HepG2 (cell line): ENCODE data around the gene HP1BP3. TPM values are rescaled to one million over a fixed set of nuclear protein-coding genes. Genes with fewer than 3 reads are reported as not detected.

Source experiments
- ATF6 ChIP-seq: sonication (generic); formaldehyde crosslinking; conservative IDR thresholded peaks from 2 replicates; pipeline ENCODE4 v1.4.0; 2020; ENCODE audit warnings: missing genetic modification reagents
- CCDC6 ChIP-seq: sonication (generic); formaldehyde crosslinking; IDR thresholded peaks from 2 replicates; pipeline ENCODE4 v1.8.1; 2022; ENCODE audit warnings: mild to moderate bottlenecking, missing genetic modification reagents, moderate library complexity
- ETV5 ChIP-seq: IDR thresholded peaks from 2 replicates; pipeline ENCODE4 v1.6.1; 2018; ENCODE audit warnings: missing biosample characterization, missing genetic modification reagents, inconsistent platforms, borderline replicate concordance
- GATAD2A ChIP-seq: IDR thresholded peaks from 2 replicates; pipeline ENCODE4 v1.6.1; 2016
- GMEB2 ChIP-seq: IDR thresholded peaks from 2 replicates; pipeline ENCODE4 v1.6.1; 2016; ENCODE audit warnings: missing biosample characterization, missing genetic modification reagents, low read depth
- HMGXB4 ChIP-seq, 2 experiments: sonication (generic) in 1 of 2; formaldehyde crosslinking in 1 of 2; IDR thresholded peaks; 2 replicates each; pipeline versions ENCODE4 v1.4.0 to v1.6.1; 2018 to 2020; ENCODE audit warnings: missing genetic modification reagents in 2 of 2, borderline replicate concordance in 1 of 2, low read depth in 1 of 2, mild to moderate bottlenecking in 1 of 2, missing biosample characterization in 1 of 2
- JUN ChIP-seq: sonication (generic); formaldehyde crosslinking; IDR thresholded peaks from 2 replicates; pipeline ENCODE4 v1.4.0; 2020; ENCODE audit warnings: mild to moderate bottlenecking, missing genetic modification reagents
- KLF6 ChIP-seq: IDR thresholded peaks from 2 replicates; pipeline ENCODE4 v1.8.0; 2016; ENCODE audit warnings: missing biosample characterization, missing genetic modification reagents
- MBNL3 ChIP-seq: fragments of 250-450 bp; sonication (Bioruptor Pico); conservative IDR thresholded peaks from 2 replicates; pipeline ENCODE4 v1.8.0; 2022; ENCODE audit warnings: mild to moderate bottlenecking, inconsistent platforms
- MEIS2 ChIP-seq: sonication (generic); formaldehyde crosslinking; IDR thresholded peaks from 2 replicates; pipeline ENCODE4 v1.9.0; 2021; ENCODE audit warnings: mild to moderate bottlenecking, missing genetic modification reagents
- MXI1 ChIP-seq: IDR thresholded peaks from 3 replicates; pipeline ENCODE4 v1.6.1; 2012; ENCODE audit warnings: low read depth, low read length, inconsistent platforms, borderline replicate concordance
- NFRKB ChIP-seq: fragments of 450-650 bp; IDR thresholded peaks from 2 replicates; pipeline ENCODE4 v1.6.1; 2017
- NPAS2 ChIP-seq: sonication (generic); formaldehyde crosslinking; IDR thresholded peaks from 2 replicates; pipeline ENCODE4 v1.8.0; 2022; ENCODE audit warnings: mild to moderate bottlenecking, missing genetic modification reagents, borderline replicate concordance
- PHF8 ChIP-seq: sonication (generic); formaldehyde crosslinking; IDR thresholded peaks from 2 replicates; pipeline ENCODE4 v1.5.0; 2020; ENCODE audit warnings: missing genetic modification reagents
- RARG ChIP-seq: sonication (generic); formaldehyde crosslinking; IDR thresholded peaks from 2 replicates; pipeline ENCODE4 v1.4.0; 2020; ENCODE audit warnings: low read depth, mild to moderate bottlenecking, missing genetic modification reagents
- RFXANK ChIP-seq: IDR thresholded peaks from 2 replicates; pipeline ENCODE4 v1.6.1; 2016
- SP5 ChIP-seq: IDR thresholded peaks from 2 replicates; pipeline ENCODE4 v1.6.1; 2016; ENCODE audit warnings: low read depth, borderline replicate concordance
- SUZ12 ChIP-seq: fragments of 150-350 bp; IDR thresholded peaks from 2 replicates; pipeline ENCODE4 v1.6.1; 2014; ENCODE audit warnings: low read depth, low read length
- TIGD3 ChIP-seq: sonication (generic); formaldehyde crosslinking; IDR thresholded peaks from 2 replicates; pipeline ENCODE4 v1.5.1; 2020; ENCODE audit warnings: mild to moderate bottlenecking, missing genetic modification reagents, borderline replicate concordance
- ZBTB3 ChIP-seq: sonication (generic); formaldehyde crosslinking; IDR thresholded peaks from 2 replicates; pipeline ENCODE4 v1.4.0; 2020; ENCODE audit warnings: low read depth, mild to moderate bottlenecking, moderate library complexity, missing genetic modification reagents, borderline replicate concordance
- ZNF883 ChIP-seq: sonication (generic); formaldehyde crosslinking; IDR thresholded peaks from 2 replicates; pipeline ENCODE4 v1.5.1; 2020; ENCODE audit warnings: mild to moderate bottlenecking, missing genetic modification reagents; ENCODE audit errors: not compliant biosample characterization
- ZSCAN25 ChIP-seq: sonication (generic); formaldehyde crosslinking; IDR thresholded peaks from 2 replicates; pipeline ENCODE4 v1.8.0; 2022; ENCODE audit warnings: mild to moderate bottlenecking, missing genetic modification reagents
- polyA plus RNA-seq, 8 experiments: library from polyadenylated mRNA; depleted of rRNA in 3 of 8; stranded (reverse) in 7 of 8; unstranded in 1 of 8; fragments of >200 nt; fragmentation: Illumina TruSeq in 4 of 8; extraction: Trizol in 4 of 8; gene quantifications; 2 replicates each; pipeline versions ENCODE4 v1.2.1 to v1.2.3, GENCODE V29; 2011 to 2016; ENCODE audit warnings: low read depth in 4 of 8, missing spikeins in 1 of 8, mixed read lengths in 1 of 8; ENCODE audit not compliant: insufficient read depth in 1 of 8
- total RNA-seq, 5 experiments: library from RNA; depleted of rRNA; stranded (reverse); fragments of >200 nt; fragmentation: Illumina TruSeq; extraction: Trizol; gene quantifications; 2 replicates each; pipeline ENCODE4 v1.2.3, GENCODE V29; 2016; ENCODE audit warnings: low read depth in 1 of 5

HP1BP3 gene
- total and polyA plus RNA-seq, 2 of the 13 experiments (the other 11 are each of a cell fraction or from before 2014, with no cell fraction given): 98.5 to 137 TPM

DNA sequence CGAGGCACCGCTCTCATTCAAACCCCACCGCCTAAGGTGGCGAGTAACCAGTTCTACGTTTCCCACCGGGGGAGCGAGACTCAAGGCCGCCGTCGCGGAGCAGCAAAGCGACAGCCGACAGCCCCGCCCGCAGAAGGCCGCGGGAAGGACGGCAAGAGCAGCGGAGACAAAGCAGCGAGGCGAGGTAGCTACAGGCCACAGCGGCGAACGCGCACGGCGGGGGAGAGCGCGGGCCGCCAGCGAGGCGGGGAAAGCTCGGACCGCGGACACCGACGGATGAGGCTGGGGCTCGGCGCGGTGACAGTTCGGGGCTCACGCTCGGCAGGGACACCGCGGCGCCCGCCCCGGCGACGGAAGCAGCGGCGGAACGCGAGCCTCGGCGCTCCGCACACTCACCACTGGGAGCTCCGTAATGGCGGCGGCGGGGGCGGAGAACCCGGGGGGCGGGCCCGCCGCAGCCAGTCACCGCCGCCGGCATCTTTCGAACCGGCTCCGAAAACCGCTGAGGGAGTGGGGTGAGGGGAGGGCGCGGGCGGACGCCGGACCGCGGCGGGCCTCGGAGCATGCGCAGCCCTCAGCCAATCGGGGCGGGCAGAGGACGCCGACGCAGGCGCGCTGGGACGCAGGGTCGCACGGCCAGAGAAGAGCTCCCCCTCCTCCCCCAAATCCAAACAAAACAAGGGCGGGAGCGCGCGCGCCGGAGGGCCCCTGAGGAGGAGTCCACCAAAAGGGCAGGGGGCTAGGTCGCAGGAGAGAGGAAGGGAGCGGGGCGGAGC is 666 bp downstream of the HP1BP3 start (continued):
- TF ChIP-seq RARG (CRISPR knock-in tag) (no peak), MEIS2 (CRISPR knock-in tag) (0 out of 2 replicates have a peak, but pooled peaks have one; percentile 58), PHF8 (CRISPR knock-in tag) (peak; percentile 84), MXI1 (peak; percentile 44; the same call in 2 of the 3 replicates), TIGD3 (no peak), KLF6 (no peak), MBNL3 (CRISPR knock-in tag) (no peak), ZBTB3 (CRISPR knock-in tag) (no peak), RFXANK (CRISPR knock-in tag) (peak; percentile 71; the same call in 1 of the 2 replicates), ATF6 (CRISPR knock-in tag) (no peak), NFRKB (no peak), SUZ12 (no peak), ZSCAN25 (CRISPR knock-in tag) (0 out of 2 replicates have a peak, but pooled peaks have one; percentile 38), ZNF883 (peak; percentile 84), HMGXB4 (CRISPR knock-in tag; IDR thresholded peaks at IDR 0.05; ENCODE audit: borderline replicate concordance in 1 of 2, low read depth in 1 of 2) (peak in 1 of 2 experiments; percentile 81; a peak in 2 of 4 replicates), CCDC6 (CRISPR knock-in tag) (peak; percentile 79; the same call in 1 of the 2 replicates), GMEB2 (0 out of 2 replicates have a peak, but pooled peaks have one; percentile 22), JUN (no peak), NPAS2 (CRISPR knock-in tag) (no peak), SP5 (CRISPR knock-in tag) (peak; percentile 72; the same call in 1 of the 2 replicates), ETV5 (CRISPR knock-in tag) (no peak), GATAD2A (CRISPR knock-in tag) (peak; percentile 4; the same call in 1 of the 2 replicates)
